ENCODE data around the gene CLDN5.

CLDN5 gene

DNA sequence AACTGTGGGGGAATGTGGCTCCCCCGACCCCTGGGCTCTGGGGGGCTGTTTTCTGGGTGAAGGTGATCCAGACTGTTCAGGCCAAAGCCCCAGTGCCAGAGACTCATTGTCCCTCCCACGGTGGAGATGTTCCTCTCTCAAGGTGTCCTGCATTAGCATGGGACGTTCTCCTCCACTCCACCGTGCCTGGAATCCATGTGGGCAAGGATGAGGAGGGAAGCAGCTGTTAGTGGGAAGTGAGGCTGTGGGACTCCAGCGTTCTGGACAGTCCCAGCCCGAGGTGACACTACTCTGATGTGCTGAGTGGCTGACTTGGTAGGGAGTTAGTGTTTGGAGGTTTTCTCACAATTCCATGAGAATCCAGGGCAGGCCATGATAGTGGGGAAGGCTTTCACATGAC, 31.4 kb upstream of the CLDN5 start:
- TF ChIP-seq, protein P1, sequence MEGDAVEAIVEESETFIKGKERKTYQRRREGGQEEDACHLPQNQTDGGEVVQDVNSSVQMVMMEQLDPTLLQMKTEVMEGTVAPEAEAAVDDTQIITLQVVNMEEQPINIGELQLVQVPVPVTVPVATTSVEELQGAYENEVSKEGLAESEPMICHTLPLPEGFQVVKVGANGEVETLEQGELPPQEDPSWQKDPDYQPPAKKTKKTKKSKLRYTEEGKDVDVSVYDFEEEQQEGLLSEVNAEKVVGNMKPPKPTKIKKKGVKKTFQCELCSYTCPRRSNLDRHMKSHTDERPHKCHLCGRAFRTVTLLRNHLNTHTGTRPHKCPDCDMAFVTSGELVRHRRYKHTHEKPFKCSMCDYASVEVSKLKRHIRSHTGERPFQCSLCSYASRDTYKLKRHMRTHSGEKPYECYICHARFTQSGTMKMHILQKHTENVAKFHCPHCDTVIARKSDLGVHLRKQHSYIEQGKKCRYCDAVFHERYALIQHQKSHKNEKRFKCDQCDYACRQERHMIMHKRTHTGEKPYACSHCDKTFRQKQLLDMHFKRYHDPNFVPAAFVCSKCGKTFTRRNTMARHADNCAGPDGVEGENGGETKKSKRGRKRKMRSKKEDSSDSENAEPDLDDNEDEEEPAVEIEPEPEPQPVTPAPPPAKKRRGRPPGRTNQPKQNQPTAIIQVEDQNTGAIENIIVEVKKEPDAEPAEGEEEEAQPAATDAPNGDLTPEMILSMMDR (IDR thresholded peaks at IDR 0.05) = no peak

DNA sequence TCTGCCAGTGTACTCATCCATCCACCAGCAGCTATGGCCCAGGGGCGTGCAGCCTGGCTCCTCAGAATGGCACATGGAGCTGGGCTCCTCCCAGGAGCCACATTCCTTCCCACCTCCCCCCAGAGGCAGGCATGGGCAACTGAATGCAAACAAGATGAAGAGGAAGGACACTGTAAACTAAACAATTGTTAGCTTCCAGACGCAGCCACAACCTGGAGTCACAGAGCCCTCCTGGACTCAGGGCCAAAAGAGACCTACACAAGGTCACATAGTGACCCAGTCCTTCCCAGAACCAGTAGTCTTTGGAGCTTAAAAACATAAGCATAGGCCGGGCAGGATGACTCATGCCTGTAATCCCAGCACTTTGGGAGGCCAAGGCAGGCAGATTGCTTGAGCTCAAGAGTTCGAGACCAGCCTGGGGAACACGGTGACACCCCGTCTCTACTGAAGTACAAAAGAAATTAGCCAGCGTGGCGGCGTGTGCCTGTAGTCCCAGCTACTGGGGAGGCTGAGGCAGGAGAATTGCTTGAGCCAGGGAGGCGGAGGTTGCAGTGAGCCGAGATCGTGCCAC, 30.7 kb upstream of the CLDN5 start:
- TF ChIP-seq, protein P1 (IDR thresholded peaks at IDR 0.05) = no peak

DNA sequence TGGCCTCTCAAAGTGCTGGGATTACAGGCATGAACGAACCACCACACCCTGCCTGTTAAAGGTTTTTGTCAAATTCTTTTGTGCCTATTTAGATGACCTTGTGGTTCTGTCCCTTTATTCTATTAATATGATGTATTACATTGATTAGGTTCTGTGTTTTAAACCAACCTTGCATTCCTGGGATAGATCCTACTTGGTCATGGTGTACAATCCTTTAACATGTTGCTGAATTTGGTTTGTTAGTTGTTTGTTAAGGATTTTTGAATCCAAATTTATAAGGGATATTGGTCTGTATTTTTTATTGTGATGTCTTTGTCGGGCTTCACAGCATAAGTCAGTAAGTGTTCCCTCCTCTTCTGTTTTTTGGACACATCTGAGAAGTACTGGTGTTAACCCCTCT, 29.0 kb upstream of the CLDN5 start:
- TF ChIP-seq, protein P1 (IDR thresholded peaks at IDR 0.05) = no peak

DNA sequence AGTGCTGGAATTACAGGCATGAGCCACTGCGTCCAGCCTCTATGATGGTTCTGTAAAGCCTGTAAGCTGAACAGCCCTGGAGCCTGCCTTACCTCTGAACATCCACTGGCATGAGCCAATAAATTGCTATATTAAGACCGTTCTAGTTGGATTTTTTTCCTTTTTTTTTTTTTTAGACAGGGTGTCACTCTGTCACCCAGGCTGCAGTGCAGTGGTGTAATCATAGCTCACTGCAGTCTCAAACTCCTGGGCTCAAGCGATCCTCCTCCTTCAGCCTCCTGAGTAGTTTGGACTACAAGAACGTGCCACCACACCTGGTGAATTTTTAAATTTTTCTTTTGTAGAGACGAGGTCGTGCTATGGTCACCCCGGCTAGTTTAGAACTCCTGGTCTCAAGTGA, 26.2 kb upstream of the CLDN5 start:
- TF ChIP-seq, protein P1 (IDR thresholded peaks at IDR 0.05) = no peak

DNA sequence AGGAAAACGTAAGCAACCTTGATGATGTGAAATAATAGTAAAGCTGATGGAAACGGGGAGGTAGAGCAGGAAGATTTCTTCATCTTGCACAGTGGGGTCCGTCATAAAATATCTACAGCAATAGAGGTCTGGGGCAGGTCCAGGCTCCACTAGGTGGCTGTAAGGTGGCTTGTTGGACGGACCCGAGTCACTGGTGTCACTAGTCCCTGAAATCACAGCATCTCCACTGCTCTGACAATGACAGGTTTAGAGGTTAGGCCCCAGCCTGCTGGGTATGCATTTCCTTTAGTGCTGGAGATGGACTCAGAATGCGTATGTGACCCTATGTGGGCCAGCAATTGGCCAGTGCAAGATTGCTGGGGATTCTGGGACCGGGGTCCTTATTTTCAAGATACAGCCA, 25.2 kb upstream of the CLDN5 start:
- TF ChIP-seq, protein P1 (IDR thresholded peaks at IDR 0.05) = no peak

DNA sequence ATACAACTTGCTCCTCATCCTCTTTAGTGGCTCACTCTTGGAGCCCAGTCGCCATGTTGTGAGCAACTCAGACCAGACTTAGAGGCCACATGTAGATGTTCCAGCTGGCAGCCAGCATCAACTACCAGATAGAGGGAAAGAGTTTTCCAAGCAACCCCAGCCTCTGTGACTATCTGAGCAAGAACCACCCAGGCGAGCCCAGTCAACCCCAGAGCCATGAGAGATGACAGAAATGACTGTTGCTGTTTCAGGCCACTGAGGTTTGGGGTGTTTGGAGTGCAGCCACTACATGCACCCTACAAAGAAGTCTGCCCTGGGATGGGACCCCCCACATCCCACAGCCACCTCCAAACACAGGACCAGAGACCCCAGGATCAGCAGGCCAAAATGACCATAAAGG, 24.8 kb upstream of the CLDN5 start:
- TF ChIP-seq, protein P1 (IDR thresholded peaks at IDR 0.05) = no peak

DNA sequence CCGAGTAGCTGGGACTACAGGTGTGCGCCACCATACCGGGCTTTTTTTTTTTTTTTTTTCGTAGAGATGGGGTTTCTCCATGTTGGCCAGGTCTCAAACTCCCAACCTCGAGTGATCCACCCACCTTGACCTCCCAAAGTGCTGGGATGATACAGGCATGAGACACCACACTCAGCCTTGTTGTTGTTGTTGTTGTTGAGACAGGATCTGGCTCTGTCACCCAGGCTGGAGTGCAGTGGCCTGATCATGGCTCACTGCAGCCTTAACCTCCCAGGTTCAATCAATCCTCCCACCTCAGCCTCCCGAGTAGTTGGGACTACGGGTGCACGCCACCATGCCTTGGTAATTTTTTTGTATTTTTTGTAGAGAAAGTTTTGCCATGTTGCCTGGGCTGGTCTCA, 23.4 kb upstream of the CLDN5 start:
- TF ChIP-seq, protein P1 (IDR thresholded peaks at IDR 0.05) = no peak

DNA sequence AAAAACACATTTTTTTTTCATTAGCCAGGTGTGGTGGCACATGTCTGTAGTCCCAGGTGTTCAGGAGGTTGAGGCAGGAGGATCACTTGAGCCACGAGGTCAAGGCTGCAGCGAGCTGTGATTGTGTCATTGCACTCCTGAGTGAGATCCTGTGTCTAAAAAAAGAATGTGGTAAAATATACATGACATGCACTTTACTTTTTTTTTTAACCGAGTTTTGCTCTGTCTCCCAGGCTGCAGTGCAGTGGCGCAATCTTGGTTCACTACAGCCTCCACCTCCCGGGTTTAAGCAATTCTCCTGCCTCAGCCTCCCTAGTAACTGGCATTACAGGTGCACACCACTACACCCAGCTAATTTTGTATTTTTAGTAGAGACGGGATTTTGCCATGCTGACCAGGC, 22.5 kb upstream of the CLDN5 start:
- TF ChIP-seq, protein P1 (IDR thresholded peaks at IDR 0.05) = no peak

Measured in LNCAP (cell line).